Hematopoietic multipotent progenitor cell treated with erythropoietin and hydrocortisone succinate and interleukin-3 and kit ligand, for 8 days (in vitro differentiated cells): ENCODE measurements around the gene PHF1.

ENCODE experiments used
- DNase-seq: peaks from one replicate; pipeline ENCODE4 v3.0.0-alpha.2; 2015

The PHF1 gene

DNA sequence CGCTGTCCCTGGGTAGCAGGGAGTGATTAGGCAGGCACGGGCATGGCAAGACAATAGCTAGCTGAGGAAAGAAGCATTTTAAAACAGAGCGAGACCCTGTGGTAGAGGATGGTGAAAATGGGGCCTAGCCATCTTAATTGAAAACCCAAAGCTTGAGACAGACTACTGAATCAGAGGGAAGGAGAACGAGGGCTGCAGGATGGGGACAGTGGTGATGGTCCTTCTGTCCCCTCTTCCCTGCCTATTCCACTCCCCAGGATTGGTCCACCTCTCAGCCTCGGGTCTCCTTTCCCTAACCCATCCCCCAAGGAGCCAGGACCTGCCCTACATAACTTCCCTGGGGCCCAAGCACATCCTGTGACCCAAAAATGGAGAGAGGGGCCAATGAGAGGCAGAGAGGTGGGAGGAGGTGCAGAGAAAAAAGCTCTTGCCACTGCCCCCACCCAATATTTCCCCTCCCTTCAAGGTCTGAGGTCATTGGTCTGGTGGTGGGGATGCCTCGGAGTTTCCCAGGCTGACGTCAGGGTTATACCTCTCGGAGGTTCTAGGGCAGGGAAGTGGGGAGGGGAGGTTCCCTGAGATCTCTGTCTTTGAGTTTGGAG, 8.0 kb downstream of the PHF1 start:
- DNase-seq = no peak

DNA sequence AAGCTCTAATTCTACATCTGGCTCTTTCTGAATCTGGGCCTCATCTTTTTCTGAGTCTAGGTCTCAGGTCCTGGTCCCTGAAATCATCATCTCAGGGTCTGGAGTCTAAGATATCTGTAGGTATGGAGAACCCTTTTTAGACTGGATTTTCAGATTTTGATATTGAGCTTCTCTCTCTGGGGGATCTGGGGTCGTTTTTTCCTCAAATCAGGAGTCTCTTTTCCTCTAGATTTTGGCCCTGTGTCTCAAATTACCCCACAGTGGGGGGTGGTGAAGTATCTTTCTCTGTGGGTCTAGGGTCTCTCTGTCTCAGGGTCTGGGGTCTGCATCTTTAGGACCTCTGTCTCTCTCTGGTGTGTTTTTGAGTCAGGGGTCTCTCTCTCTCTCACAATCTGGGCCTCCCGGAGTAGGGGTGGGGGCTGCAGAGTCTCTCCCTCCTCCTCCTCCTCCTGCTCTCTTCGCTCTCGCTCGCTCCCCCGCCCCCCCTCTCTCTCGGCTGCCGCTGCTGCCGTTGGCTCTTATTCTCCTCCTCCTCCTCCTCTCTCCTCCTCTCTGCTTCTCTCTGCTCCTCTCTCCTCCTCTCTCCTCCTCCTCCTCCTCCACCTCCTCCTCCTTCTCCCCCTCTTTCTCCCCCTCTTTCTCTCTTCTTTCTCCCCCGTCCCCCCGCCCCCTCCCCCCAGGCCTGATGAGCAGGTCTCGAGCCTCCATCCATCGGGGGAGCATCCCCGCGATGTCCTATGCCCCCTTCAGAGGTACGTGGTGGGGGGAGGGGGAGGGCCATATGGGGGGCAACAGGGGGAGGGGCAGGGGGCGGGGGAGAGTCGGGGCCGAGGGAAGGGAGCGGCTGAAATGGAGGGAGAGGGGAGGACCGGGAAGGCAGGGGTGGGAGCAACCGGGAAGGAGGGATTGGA, 9.0 kb downstream of the PHF1 start, which contains the start of gene SYNGAP1:
TSS of gene SYNGAP1 (plus strand) at position 486 of the 911 bp plus-strand sequence. CDS start at position 686, 200 bp downstream.
- DNase-seq = peak; percentile 60

DNA sequence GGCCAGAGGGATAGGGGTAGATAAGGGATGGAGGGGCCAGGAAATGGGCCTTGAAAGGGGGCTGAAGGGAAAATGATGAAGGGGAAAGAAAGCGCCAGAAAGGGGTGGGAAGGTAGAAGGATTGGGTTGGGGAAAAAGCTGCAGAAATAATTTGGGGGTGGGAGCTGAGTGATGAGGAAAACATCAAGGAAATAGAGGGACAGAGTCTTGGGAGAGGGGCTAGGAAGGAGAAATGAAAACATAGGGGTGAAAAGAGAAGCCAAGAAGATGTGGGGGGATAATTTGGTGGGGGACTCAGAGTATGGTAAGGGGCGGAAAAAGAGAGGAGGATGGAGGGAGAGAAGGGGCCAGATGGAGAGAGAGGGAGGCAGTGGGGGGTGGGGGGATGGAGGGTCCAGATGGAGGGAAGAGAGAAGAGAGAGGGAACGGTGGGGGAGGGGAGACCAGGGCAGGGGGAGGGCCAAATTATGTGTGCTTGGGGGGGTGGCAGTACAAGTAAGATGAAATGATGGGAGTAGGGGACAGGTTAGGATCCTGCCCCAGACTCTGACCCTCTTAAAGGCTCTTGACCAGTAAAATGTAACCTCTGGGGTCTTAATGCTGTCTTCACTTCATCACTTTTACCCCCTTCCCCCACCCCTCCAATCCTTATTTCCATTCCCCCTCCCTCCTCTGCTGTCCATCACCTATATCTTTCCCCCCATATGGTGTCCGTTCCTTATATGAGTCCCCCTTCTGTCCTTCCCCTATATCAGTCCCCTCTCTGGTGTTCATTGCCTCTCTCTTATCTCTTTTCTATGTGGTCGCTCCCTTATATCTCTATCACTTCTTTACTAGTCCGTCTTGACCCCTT, 9.9 kb downstream of the PHF1 start:
- peak; percentile 64 for DNase-seq

DNA sequence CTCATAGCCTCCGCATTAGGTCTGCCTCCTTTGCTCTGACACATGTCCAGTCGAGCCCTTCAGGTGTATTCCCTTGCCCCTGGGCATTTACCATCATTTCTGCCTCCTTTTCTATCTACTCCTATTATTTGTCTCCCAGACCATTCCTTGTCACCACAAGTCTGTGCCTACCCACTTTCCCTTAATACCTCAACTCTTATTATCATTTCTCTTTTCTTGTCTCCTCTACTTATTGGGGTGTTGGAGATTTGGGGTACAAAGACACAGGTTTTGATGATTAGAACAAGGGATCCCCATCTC, 10.5 kb downstream of the PHF1 start:
- no peak for DNase-seq

DNA sequence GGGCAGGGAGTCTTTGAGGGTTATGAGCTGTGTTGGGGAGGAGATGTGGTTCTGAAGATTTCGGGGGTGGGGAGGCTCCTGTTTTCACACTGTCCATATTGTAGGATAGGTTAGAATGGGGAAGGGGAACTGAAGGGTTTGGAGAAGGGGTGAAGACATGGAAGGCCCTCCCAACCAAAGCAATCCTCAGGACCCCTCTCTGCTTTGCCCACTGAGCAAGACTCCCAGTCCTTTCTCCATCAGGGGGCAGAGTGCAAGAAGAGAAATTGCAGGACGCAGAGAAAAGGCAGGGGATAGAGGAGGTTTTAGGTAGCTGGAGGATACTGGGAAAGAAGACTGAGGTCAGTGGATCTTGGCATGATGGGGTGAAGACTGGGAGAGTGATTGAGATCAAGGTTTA, 13.0 kb downstream of the PHF1 start:
- no peak for DNase-seq

DNA sequence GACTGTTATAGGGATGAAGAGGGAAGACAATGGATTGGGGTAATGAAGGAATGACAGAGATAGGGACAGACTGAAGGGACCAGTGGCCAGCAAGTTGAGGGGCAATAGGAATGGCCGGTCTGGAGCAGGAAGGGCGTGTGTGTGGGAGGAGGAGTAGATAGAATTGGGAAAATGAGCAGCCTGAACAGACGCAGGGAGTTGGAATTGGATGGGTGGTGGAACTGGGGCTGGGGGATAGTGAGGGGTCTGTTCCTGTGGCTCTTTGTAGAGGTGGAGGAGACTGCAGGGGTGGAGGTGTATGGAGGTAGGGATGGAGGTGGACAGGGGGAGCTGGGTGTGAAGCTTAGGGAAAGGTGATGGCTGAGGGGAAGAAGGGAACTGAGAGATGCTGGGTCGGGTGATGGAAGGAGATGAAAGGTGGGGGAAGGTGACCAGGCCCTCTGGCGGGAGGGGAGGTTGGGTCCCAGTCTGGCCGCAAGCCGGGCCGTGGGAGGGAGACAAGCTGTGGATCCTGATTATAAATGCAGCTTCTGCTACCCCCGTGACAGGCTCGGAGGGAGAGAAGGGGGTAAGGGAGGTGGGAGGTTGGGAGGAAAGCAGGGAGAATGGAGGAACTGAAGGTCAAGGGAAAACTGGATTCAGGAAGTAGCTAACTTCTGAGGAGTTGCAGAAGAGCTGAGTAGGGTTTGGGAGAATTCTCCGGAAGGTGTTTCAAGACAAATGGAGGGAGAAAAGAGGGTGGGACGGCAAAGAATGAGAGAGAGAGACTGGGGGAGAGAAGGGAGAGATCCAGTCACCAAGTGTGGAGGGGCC, 14.2 kb downstream of the PHF1 start:
- peak; percentile 36 for DNase-seq

DNA sequence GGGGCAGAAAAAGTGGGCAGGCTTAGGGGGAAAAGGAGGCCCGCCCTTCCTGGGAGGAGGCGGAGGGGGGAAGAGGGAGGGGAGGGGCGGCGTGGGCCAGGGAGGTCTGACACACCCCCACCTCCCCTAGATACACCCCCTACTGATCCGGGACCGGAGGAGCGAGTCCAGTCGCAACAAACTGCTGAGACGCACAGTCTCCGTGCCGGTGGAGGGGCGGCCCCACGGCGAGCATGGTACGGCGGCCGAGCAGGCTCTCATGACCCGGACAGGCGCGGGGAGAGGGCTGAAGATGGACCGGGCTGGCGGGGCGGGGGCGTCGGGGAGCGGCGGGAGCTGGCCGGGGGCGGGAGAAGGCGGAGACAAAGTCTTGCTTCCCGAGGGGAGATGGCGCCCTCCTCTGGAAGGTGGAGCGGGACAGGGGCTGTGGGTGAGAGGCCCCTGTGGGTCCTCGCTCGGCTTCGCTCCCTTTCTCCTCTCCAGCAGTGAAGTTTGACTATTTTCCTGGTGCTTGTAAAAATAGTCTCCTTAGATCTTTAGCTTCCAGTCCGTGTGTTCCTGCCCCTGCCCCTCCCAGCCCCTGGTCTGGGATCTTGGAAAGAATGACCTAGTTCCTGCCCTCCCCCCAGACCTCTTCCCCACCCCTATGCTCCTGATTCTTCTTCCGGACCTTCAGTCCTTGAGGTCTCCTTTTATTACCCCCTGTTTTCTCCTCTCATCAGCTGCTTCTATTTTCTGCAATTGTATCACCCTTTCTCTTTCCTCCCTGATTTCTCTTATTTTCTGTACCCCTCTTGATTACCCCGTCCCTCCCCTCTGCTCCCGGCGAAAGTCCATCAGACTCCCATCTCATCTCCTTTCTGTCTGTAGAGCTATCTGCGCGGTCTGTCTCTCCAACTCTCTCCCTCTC, 15.1 kb downstream of the PHF1 start:
- DNase-seq = peak; percentile 86

DNA sequence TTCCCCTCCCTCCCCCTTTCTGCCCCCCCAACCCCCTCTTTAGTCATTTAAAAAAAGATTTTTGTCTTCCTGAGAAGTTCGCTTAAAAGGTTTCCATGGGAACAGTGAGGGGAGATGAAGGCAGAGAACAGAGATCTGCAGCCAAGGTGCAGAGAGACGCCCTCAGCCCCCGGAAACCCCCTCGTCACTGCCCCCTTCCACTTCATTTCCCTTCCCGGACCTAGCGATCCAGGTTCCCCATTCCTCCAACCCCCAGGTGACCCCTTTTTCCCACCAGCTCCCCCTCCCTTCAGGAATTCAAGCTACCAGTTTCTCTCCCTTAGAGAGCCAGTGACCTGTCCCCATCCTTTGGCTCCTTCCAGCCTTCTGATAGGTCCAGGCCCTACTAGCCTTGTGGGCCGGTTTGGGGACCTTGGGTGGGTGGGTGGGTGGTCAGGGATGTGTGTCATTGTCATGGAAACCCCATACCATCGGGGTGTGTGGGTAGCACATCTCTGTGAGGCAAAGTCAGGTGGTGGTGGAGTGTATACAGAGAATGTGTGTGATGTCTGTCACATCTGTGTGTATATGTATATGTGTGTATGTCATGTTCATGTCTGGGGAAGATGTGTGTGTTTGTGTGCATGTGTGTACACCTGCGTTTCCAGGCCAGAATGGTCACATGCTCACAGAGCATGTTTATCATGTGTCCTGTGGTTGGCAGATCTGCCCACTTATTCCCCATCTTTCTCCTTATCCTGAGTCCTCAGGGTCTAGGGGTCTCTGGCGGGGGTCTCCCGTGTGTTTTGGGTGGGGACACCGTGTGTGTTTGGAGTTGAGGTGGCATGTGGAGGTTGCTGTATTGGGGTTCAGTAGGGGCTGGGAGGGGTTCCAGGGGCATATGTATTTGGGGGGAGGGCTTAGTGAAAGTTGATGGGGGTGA, 16.0 kb downstream of the PHF1 start:
- DNase-seq = peak; percentile 41

DNA sequence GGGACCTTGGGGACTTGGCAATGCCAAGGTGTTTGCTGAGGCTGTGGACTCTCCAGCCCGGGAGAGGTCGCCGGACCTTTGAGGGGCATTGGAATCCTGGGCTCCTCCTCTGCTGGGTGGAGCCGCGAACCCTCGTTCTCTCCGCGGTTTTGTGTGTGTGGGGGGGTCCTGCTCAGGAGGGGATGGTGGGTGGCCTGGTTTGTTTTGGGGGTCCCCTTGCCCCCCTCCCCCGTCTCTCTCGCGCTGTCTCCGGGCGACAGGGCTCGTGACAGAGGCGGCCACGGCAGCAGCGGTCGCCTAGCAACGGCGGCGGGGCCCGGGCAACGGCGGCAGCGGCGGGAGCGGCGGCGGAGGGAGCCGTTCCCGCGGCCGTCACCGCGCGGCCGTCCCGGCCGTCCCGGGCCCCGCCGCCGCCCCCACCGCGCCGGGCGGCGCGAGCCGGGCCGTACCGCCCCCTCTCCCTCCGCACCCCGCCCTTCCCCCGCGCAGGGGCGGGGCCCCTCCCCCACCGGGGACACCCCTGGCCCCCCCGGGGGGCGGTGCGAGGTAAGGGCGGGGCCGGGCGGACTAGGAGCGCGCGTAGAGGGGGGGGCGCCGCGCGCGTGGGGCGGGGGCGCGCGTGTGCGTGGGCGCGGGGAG, 16.9 kb downstream of the PHF1 start:
- DNase-seq = peak; percentile 59

DNA sequence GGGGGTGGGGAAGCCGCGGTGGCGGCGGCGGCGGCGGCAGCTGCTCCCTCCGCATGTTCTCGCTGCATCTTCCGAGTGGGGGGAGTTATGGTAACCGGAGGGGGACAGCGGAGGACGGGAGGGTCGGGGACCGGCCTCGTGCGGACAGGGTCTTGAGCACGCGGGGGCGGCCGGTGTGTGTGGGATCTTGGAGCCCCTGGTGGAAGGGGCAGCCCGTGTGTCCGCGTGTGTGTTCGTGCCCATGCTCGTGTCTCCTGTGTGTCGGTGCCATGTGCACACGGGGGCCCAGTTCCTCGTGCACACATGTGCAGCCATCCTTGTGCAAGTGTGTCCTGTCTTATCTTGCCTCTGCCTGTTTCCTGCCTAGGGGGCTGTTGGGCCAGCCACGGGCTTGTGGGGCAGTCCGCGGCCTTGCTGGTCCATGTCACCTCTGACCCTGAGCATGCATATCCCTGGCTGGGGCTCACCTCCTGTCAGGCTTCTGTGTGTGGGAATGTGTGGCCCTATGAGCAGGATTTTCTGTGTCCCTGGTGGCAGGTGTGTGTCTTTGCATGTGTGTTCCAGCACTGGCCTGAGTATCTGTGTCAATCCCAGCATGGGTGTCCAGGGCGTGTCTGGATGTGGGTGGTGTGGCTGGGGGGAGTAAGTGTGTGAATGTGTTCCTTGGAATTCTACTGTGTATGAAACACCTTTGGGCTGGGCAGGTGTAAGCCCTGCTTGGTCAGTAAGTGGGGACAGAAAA, 17.6 kb downstream of the PHF1 start:
- DNase-seq = peak; percentile 82

DNA sequence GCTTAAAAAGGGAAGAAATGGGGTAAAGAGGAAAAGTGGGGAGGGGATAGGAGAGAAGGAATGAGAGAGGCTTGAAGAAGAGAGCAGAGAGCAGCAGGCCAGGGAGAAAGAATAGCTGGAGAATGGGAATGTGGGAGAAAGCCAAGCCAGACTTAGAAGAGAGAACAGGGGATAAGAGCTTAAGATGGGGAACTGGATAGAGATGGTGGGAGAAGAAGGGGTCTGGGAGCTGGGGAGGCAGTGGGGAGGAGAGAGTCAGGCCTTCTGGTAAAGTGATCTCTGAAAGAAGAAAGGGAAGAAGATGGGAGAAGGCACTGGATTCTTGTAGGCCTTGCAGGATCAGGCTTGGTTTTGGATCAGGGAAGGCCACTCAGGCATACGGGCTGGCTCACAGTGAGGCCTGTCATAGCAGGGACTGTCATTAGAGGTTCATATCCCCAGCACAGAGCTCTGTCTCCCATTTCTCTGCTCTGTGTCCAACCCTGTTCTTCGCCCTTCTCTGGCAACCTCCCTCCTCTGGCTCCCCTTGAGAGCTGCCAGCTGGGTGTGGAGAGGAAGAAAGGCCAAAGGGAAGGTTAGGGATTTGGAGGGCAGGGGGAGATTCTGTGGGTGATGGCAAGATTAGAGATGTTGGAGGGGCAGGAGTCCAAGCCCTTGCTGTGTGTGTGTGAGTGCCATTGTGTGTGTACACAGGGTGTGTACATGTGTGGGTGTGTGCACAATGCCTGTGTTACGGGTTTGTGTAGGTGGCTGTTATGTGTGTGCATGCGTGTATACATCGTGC, 18.3 kb downstream of the PHF1 start:
- DNase-seq = no peak

DNA sequence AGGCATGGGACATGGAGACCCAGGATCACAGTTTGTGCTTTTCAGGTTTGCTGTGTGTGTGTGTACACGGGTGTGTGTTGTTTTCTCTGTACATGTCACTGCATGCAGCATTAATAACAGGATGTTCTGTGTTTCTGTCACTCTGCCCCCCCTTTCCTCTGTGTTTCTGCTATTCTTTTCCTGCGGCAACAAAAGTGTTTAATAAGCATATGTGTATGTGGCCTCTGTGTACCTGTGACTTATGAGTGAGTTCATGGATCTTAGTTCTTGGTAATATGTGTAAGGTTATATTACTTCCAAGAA, 18.9 kb downstream of the PHF1 start:
- DNase-seq = no peak

DNA sequence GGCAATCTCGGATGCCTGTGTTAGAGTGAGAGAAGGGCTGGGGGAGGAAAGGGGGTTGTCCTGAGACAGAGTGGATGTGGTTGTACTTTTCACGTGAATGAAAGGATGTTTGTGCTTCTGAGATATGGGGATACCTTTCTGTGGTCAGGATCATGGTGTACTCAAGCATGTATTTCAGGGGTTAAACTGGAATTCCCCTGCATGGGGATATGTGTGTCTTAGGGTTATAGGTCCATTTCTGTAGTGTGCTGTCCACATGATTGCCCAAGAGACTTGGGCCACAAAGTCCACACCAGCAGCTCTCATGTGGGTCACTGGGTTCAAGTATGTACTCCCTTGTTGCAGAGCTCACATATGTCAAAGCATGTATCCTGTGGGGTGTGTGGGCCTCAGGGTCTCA, 19.5 kb downstream of the PHF1 start:
- DNase-seq = no peak

DNA sequence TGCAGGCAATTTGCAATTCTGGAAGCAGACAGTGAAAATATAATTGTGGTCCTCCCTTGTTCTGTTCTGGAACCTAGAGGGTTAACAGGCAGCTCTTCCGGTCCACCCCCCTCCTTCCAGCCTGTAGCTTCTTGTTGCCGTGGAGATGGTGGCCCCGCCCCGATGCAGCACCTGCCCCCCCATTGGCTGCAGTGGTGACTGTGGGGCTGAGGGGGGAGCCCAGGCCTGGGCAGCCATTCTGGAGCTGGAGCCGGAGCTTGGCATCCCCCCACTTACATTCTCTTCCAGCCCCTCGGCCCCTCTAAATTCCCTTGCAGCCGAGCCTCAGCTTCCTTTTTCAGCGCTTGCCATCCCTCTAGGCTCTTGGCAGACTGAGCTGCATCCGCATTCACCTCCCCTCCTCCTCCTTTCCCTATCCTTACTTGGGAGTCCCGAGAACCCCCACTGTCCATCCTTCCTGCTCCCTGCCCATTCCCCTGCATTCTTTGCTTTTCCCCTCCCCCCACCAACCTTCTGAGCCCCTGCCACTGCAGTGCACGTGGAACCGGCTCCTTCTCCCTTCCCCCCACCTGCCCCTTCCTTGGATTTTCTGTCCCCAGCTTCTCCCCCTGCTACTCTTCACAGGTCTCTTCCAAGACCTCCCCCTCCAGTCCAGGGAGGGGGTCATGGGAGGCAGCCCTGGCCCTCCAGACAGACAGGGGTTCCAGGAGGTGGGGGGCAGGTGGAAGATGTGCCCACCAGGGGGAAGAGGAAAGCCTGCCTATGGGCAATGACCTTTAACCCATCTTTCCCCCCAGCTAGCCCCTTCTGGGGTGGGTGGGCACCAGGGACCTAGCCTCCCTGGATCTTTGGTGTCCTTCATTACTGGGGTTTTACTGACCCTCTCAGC, 20.4 kb downstream of the PHF1 start:
- peak; percentile 84 for DNase-seq

DNA sequence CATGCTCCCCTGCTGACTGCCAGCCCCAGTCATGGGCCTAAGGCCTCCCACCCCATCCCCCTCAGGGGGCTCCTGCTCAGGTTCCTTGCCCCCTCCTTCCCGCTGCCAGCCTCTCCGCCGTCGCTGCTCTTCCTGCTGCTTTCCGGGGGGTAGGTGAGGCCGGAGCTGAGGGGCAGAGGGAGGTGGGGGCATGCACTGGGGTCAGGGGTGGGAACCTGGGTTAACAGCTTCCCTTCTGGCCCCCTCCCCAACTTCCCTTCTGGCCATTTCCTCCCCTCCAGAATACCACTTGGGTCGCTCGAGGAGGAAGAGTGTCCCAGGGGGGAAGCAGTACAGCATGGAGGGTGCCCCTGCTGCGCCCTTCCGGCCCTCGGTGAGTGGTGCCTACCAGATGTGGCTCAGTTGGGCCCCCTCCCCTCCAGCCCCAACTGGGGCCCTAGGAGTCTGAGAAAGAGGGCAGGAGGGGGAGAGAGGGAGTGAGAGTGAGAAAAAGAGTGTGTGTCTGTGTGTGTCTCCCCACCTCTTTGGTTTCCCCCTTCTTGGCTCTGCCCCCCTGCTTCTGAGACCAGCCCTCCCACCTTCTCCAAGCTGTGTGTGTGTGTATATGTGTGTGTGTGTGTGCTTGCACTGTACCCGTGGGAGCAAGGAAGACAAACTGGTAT, 21.2 kb downstream of the PHF1 start:
- DNase-seq = no peak

DNA sequence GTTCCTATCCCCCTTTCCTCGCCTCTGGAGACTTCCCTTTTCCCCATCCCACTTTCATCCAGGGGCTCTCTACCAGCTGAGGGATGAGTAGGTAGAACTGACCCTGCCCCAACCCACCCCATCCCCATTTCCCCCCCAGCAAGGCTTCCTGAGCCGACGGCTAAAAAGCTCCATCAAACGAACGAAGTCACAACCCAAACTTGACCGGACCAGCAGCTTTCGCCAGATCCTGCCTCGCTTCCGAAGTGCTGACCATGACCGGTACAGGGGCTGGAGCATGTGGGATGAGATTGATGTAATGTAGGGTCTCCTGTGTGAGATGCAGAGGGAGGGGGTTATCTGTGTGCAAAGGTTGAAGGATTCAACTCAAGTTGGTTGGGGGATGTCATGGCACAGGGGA, 21.7 kb downstream of the PHF1 start:
- DNase-seq = no peak

DNA sequence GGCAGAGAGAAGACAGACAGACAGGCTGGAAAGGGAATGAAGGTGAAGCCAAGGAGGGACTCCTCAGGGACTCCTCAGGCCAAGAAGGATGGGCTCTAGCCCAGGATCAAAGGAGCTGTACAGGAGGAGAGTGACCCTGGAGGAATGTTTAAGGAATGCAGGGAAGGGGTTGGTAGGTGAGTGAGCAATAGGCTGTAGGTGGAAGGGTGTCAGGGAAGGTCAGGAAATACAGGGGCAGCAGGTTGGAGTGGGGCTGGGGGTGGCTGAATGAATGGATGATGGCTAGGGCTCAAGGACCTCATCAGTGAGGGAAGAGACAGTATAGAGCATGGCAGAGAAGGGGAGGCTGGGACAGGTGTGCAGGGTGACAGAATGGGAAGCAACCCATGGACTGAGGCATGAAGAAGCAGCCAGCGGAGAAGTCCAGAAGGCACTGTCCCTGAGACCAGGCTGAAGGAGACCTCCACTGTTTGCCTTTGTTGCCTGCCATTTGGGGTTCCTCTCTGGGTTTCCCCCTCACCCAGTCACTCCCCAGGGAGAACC, 22.3 kb downstream of the PHF1 start:
- no peak for DNase-seq
